Activated CD4-positive, alpha-beta T cell treated with anti-CD3 and anti-CD28 coated beads for 4 hours (primary cell): ENCODE measurements around the gene ATF6B.
A peak's percentile ranks its signal among the peaks of the same experiment; 100 is the strongest.

Source experiments
- DNase-seq, 2 donors: peaks; one replicate each; pipeline ENCODE4 v3.0.0-alpha.2; 2020

The ATF6B gene

DNA sequence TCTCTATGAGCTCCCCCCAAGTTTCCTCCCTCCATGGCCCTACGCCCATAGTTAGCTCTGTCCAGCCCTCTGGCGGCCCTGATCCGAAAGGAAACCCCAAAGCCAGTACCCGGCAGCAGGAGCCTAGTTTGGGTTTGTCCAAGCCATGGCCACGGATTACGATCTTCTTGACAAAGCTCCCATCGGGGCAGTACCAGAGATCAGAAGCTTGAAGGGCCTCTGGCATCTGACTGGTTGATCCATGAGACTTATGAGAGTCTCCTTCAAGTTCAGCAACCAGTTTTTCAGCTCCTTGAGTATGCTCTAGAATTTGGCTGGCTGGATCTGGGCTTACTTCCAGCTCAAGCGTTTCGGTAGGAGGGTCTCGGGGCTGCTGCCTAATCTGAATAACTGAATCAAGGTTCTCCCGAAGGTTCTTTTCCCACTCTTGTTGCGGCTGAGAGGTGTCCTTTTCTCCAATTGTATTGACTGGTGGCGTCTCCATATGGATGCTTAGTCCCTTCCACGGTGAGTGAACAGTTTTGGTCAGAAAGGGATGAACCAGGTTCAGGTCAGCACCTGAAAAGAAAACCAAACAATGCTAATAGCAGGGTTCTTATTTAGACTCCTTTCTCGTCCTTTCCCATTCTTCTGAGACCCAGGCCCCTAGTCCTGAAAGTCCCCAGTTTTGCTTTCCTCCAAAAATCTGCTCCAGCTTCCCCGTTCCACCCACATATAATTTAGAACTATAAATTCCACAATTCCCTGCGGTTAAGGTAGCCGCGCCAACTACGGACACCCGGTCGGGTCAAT lies 1.4 kb upstream of the ATF6B start:
- DNase-seq, result no peak

DNA sequence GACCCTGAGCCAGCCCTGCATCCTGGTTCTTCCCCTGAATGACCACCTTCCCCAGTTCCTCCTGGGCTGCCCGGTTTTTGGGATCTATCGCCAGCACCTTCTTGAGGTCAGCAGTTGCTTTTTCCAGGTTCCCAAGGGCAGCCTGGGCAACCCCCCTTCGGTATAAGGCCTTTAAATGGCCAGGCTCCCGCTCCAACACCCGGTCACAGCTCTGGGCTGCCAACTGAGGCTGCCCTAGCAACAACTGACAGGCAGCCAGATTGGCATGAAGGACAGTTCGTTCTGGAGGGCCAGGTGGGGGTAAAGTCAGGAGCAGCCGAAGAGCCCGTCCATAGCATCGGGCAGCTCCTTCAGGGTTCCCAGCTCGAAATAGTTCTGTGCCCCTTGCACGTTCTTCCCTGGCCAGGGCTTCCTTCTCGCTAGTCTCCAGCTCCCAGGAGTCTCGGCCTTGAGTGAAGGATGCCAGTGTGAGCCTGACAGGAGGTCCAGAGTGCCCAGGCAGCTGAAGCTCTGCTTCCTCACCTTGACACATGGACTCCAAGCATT lies 778 bp upstream of the ATF6B start:
- no peak for DNase-seq

DNA sequence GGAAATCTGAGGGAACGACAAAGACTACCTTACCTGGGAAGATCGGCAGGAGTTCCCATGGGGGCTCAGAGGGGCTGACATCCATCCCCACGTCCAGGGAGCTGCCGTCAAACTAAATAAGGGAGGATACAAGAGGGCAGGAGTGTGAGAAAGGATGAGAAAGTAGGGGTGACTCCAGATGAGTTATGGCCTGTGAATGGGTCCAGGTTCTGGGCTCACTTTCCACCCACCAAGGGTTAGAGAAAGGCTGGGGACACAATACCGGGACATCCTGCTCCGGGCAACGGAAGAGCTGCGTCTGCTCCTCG lies 683 bp downstream of the ATF6B start:
- no peak for DNase-seq

DNA sequence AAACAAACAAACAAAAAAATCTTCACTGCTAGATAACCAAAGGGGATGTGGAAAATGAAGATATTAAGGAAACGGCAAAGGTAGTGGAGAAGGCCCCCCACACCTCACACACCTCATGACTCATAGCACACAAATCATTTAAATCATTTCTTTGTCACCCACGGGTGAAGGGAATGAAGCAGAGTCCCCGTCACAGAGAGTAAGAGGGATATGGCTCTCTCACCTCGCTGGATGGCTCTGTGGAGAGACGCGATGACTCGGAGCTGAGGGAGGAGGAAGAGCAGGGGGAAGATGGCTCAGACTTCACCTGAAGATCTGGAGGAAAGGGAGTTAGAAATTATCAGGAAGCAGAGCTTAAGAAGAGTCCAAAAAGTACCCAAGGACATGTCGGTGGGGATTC lies 1.2 kb downstream of the ATF6B start:
- DNase-seq, result no peak

DNA sequence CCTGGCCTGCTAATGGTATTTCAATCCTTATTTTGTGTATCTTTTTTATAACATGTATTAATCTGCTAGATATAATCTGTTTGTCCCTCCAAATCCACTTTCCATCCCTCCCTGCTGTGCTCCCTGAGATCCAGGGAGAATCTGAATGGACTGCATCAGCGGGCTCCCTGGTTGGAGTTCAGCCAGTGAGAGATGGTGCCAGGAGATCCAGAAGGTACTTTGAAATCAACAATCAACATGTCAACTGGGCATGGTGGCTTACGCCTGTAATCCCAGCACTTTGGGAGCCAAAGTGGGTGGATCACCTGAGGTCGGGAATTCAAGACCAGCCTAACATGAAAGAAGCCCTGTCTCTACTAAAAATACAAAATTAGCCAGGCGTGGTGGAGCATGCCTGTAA lies 4.4 kb downstream of the ATF6B start:
- no peak for DNase-seq

DNA sequence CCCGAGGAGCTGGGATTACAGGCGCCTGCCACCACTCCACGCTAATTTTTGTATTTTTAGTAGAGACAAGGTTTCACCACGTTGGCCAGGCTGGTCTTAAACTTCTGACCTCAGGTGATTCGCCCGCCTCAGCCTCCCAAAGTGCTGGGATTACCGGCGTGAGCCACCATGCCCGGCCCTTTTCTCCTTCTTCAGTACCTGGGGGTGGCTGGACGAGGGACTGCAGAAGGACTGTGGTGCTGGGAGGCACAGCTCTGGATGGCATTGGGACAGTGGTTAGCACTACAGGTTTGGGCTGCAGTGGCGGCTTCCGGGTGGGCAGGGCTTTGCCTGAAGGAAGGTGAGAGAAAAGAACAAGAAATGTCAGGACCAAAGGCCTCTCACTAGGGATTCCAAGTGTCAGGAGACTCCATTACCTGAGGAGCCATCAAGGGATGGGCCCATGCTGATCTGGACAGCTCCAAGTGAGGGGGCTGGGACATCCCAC lies 7.4 kb downstream of the ATF6B start:
- DNase-seq, result no peak

DNA sequence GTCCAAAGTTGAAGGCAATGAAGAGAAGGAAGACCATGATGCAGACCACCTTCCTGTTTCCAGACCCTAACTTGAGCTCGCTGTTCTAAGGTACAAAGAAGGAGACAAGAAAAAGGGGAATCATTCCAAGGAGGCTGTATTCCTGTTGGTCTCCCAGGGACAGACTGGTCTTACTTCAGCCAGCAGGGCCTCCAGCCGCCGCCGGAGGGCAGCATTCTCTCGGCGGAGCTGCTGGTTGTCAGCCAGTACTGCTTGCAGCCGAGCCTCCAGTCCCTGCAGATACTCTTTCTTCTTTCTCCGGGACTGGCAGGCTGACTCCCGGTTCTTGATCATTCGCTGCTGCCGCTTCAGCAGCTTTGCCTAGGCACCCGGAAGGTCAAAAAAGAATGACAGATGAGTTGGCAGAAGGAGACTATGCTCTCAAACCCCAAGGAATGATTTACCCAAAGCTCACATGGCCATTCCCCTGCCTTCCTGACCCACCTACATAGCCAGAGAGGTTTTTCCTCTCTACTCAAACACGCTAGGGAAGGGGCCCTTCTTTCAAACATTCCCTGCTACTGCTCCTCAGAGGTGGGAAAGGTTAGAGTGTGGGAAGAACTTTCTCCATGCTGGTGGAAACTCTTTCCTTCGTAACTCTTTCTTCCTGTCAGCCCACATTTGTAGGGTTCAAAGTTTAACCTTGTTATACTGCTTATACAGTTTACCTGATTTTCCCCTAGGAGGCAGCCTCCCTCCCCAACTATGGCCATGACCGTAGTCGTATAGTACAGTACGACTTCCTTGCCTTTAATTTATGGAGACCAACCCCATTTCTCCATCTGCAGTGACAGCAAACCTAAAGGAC lies 9.0 kb downstream of the ATF6B start:
- DNase-seq, result peak; percentile 55 to 60

DNA sequence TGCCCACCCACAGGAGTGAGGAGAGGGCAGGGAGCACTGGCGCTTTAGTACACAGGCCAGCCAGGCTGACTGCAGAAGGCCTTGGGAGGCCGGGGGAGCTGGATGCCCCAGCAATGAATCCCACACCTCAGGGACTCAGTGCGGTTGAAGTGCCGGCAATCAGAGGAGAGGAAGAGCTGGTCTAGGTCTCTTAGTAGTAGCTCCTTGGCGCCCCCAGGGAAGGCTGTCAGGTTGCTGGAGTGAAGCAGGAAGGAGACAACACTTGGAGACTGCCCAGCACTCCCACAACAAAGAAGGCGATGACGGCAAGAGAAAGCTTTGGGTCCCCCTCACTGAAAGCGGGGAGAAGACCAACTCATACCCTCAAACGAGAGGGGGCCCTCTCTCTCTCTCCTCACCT lies 10.6 kb downstream of the ATF6B start:
- DNase-seq, result no peak

DNA sequence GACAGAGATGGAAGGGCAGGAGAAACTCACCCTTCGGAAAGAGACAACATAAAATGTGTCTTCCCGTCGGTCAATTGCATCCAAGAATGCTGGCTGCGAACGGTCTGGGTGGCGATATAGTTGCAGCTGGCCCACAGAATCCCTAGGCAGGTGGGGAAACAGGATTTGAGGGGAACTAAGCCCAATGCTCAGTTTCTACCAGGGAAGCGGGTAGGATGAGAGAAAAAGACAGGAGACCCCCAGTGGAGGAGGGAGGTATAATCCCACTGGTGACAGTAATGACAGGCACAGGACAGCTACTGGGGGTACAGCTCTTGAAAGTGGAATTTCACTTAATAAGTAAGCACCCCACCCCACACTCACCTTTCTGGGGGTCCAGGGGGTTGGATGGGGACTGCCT lies 11.4 kb downstream of the ATF6B start:
- DNase-seq, result no peak

DNA sequence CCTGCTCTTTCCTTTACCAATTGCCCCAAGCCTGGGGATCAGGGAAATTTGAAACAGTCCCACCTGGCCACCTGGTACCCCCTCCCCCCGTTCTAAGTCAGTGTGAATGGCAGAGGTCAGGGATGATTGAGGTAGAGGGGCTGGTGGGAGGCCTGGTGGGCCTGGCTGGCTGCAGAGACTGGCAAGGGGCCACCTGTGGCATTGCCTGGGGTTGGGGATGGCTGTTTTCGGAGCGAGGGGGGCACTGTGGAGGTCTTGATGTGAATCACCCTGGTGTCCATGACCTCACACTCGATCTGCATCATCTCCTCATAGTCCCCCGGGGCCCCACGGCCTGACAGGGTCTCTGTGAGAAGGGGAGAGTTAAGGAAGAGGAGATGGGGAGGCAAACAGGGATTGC lies 12.4 kb downstream of the ATF6B start:
- no peak for DNase-seq

DNA sequence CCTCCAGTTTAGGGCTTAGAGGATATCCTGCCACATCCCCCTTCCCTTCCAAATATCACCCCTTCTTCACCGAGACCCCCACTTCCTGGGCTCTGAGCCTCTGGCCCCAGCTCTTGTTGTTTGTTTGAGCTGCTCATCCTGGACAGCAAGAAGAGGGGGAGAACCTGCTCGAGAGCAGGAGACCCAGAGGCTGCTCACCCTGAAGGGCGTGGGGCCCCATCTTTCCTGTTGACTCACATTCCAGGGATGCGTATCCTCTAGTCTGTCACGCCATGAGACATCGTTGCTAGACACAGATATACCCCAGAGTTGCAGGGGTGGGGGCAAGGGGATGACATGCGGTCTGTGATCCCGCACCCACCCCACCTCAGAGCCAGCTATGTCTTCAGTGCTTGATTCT lies 13.2 kb downstream of the ATF6B start:
- DNase-seq, result no peak

DNA sequence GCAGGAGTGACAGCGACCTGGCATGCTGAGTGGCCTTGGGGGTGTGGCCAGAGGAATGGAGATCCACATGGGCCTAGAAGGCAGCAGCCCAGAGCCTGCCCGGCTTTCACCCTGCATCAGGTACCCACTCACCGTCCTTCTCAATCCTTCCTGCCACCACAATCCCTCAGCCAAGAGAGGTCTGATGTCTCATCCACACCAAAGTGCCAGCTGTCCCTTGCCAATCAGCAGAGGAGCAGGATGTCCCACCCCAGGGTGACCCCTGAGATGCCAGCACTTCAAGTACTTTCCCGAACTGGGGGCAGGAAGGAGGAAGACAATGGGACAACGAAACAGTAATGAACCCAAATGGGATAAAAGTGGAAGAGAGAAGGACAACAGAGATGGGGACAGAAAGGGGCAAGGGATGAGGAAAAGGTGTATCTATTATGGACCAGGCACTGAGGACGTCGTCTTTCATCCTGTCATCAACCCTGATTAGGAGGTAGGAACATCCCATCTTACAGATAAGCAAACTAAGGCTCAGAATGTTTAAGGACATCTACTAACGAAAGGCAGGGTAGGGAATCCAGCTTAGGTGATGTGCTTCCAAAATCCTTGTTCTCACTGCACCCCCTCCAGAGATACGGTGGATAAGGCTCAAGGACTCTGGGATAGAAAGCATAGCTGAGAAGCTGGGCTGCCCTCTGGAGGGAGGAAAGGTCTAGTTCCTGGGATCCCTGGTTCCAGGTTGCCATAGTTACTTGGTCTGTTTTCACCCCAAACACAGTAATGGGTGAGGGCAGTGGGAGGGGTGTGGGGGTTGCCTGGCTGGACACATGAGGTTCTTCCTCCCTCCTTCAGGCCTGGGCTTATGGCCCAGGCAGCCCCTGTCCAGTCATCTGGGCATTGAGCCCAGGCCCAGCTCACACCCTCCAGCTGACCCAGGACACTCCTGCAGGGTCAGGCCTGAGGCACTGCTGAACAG lies 14.4 kb downstream of the ATF6B start:
- DNase-seq, result no peak

DNA sequence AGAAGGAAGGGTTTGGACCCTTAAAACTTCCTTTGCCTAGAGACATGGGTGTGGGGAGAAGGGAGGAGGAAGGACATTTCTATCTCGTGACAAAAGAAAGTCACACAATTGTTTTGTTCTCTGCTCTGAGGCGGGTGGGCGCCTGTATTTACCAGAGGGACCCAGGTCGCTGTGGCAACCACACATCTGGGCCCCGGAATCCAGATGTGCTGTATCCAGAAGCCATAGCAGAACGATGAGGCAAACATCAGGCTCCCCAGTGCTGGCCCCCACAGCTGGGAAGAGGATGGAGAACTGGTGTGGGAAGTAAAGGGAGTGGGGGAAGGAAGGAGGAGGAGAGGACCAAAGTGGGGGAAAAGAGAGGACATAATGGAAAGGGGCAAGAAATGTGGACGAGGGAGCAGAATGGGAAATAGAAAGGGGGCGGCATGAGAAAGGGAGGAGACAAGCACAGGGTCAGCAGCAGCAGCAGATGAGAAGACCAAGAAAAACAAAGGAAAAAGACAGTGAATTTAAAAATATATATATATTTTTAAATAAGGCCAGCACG lies 15.5 kb downstream of the ATF6B start:
- DNase-seq, result no peak

DNA sequence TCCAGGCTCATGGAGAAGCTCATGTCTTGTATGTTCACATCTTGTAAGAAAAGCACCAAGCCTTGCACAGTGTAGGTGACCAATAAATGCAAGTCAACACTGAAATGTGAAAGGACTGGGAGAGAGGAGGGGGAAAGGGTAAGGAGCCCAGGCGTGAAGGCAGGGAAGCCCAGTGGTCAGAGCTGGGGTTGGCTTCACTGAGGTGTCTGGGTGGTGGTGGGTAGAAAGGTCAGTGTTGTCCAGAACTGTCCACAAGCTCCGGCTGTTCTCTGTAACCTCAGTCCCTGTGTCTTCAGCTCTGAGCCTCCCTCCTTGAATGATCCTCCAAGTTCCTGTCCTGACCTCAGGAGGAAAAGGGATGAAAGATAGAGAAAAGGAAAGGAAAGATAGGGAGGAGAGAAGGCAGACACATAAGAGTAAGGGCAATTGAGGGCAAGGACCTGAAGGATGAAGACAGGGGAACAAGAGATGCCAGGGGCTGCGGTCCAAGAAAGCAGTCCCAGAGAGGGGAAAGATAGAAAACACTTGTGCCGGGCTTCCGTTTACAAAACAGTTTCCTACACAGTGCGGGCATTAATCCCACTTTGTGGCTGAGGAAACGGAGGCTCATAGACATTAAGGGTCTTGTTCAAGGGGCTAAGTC lies 16.5 kb downstream of the ATF6B start:
- DNase-seq, result no peak

DNA sequence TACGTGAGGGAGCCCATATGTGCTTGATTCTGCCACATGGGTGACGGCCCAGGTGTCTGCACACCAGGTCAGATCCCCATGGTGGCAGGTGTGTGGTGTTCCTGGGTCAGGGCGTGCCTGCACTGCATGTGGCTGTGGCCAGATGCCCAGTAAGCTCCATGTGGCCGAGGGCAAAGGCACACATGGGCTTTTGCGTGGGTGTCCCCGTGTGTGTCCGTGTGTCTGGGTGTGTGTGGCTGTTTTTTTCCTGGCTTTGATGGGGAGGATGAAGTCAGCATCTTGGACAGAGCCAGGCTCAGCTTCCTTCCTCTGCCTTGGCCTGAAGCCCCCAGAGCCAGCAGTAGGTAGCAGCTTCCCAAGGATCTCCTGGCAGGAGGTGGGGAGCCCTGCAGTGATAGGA lies 17.4 kb downstream of the ATF6B start:
- no peak for DNase-seq

DNA sequence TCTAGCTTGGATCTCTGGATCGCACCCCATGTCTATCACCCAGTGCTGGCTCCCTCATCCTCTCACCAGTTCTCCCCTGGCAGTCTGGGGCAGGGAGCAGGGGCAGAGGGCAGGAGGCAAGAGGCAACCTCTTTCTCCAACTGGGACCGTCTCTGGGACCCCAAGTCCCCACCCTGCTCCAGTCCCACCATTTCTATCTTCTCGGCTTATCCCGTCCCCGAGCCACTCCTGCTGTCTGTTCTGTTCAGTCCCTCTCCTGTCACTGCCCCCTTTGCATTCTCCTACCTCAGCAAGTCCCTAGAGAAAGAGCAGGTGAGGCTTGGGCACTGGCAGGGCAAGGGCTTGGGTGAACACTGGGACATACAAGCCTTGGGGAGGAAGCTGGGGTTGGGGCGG lies 18.3 kb downstream of the ATF6B start:
- no peak for DNase-seq

DNA sequence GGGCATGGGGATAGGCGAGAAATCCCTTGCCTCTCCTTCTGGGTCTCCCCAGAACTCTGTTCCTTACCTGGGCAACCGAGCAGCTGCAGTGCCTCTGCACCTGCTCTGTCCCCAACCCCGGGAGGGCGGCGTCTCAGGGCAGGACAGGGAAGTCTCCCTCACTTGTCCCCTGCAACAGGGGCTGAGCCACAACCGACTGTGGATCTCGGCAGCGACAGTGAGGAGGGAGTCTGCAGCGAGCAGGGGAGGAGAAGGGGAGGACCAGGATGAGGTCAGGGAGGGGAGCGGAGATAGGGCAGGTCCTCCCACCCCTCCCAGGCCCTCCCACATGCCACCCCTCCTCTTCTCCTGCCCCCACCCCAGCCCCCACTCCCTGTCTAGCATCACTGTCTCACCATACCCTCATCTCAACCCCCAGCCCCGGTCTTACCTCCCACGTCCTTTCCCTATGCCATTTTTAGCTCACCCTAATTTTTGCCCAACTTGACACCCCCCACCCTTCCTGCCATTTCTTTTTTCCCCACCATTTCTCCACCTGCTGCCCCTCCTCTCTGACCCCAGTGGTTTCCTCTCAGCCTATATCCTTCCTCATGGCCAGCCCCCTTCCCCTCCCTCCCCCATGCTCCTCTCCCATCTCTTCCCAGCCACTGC lies 18.8 kb downstream of the ATF6B start, which contains the start of gene TNXB:
Gene TNXB, minus strand, starts transcription at position 225 of the 651 bp plus-strand sequence. CDS start 11,140 bp downstream, outside the sequence.
- DNase-seq, result no peak

DNA sequence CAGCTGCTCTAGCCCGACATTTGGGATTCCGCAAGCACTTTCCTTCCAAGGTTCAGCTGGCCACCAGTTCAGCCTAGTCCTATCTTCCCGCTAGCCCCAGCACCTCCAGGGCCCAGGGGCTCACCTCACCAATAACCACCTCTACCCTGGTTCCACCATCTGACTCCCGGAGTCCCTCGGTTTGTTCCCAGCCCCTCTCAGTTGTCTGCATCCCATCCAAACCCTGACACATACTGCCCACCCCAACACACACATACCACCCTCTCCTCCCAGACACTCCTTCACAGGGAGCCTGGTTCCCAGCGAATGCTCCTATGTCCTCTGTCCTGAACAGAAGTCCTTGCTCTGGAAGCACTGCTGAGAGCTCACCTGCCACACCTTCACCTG lies 19.3 kb downstream of the ATF6B start:
- no peak for DNase-seq

DNA sequence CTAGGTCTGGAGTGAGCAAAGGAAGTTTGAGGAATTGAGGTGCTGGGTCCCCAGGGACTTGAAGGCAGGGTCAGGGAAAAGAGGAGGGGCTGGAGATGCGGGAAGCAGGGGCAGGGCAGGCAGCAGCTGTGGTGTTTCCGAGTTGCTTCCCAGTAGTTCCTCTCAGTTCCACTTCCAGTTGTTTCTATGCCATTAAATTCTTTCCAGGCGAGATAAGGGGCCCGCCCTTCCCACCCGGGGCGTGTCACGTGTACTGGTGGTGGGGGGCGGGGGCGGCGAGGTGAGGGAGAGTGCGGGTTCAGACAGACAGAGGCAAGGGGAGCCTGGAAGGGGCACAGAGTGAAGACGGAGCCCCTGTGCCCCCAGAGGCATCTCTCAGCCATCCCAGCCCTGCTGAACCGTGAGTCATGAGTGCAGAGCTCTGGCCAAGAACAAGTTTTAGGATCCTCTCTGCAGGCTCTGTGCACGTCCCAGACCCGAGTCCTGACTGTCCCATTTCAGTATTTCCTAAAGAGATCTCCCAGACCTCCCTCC lies 19.9 kb downstream of the ATF6B start:
- no peak for DNase-seq

DNA sequence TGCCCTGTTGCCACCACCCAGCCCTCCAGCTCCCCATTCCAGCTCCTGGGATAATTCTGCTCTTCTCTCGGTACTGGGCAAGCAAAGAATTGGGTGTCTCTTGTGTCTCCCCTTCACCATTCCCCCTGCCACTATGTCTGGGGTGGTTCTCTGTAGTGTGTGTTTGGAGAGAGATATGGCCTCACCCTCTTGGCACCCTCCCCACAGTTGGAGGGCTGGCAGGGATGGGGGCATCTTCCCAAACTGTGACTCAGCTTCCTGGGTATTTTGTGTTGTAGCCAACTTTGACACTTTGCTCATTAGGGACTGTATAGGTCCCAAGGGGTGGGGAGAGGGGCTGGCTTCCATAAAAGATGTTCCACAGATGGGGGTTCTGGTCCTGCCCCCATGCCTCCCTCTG lies 20.6 kb downstream of the ATF6B start:
- no peak for DNase-seq

DNA sequence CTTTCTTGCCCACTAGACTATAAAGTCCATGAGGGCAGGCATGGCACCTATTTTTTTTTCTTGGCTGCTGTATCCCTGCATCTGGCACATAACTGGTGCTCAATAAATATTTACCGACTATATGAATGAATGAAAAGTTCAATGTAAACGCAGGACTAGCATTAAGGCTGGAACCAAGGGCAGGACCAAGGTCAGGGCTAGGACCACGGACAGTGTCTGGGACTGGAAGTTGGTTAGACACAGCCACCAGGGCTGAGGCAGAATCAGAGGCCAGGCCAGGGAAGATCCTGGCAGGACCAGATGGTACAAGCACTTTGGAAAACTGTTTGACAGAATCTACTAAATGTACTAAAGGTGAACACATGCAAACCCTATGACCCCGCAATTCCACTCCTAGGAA lies 22.6 kb downstream of the ATF6B start:
- no peak for DNase-seq
